Lung (tissue), 12 donors: ENCODE measurements around the gene SLC5A4. TPM values are rescaled to one million over a fixed set of nuclear protein-coding genes. Genes with fewer than 3 reads are reported as not detected.

Experiments
- ATAC-seq: fragments of 200-7000 bp; cut with Tn5 transposase; one replicate; pipeline ENCODE4 v1.9.1; 2020; ENCODE audit warnings: moderate number of reproducible peaks; ENCODE audit not compliant: insufficient read depth, low FRiP score
- DNase-seq, 3 donors: peaks; one replicate each; pipeline ENCODE4 v3.0.0-alpha.2; 2013 to 2017
- H3K27ac ChIP-seq, 2 donors: one replicate each; pipeline ENCODE4 v1.5.1; 2013; ENCODE audit warnings: mild to moderate bottlenecking in 2 of 2, moderate library complexity in 2 of 2, control low read depth in 1 of 2, inconsistent platforms in 1 of 2, low read depth in 1 of 2, low read length in 1 of 2
- H3K27me3 ChIP-seq, 3 donors: one replicate each; pipeline ENCODE4 v1.5.1; 2013; ENCODE audit warnings: low read length in 2 of 3; ENCODE audit not compliant: control insufficient read depth in 3 of 3, insufficient read depth in 3 of 3
- H3K36me3 ChIP-seq, 4 donors: one replicate each; pipeline ENCODE4 v1.5.1; 2013; ENCODE audit warnings: low read length in 4 of 4, mild to moderate bottlenecking in 1 of 4, moderate library complexity in 1 of 4; ENCODE audit not compliant: control insufficient read depth in 4 of 4, insufficient read depth in 4 of 4
- H3K4me1 ChIP-seq, 5 donors: one replicate each; pipeline ENCODE4 v1.5.1; 2013; ENCODE audit warnings: low read length in 5 of 5, mild to moderate bottlenecking in 2 of 5, moderate library complexity in 1 of 5; ENCODE audit not compliant: control insufficient read depth in 5 of 5, insufficient read depth in 5 of 5
- H3K4me3 ChIP-seq: one replicate; pipeline ENCODE4 v1.5.1; 2013; ENCODE audit warnings: mild to moderate bottlenecking, control low read depth, moderate library complexity
- H3K9ac ChIP-seq, 2 donors: one replicate each; pipeline ENCODE4 v1.5.1; 2013; ENCODE audit warnings: low read length in 2 of 2, control low read depth in 1 of 2; ENCODE audit not compliant: insufficient read depth in 1 of 2
- H3K9me3 ChIP-seq, 4 donors: one replicate each; pipeline ENCODE4 v1.5.1; 2013; ENCODE audit warnings: low read length in 3 of 4, mild to moderate bottlenecking in 1 of 4, moderate library complexity in 1 of 4; ENCODE audit not compliant: control insufficient read depth in 4 of 4, insufficient read depth in 3 of 4
- WGBS, 2 donors: extraction: QIAGEN DNeasy Blood & Tissue Kit; methylation state at CpG; one replicate each; pipeline ENCODE4 v1.1.7; 2013; 5-methylcytosine and 5-hydroxymethylcytosine counted together
- polyA plus RNA-seq, 2 donors: library from polyadenylated mRNA; stranded (reverse); fragments of 200-250 nt; gene quantifications; one replicate each; pipeline ENCODE4 v1.2.1, GENCODE V29; 2013
- total RNA-seq, 2 donors: library from RNA; depleted of rRNA in 1 of 2; stranded (reverse); fragments of >200 nt in 1 of 2; gene quantifications; one replicate each; pipeline ENCODE4 v1.2.1, GENCODE V29; 2014 to 2021
- TF ChIP-seq, protein P1 (sequence below): IDR thresholded peaks from 2 replicates; pipeline ENCODE4 v1.5.1; 2012; ENCODE audit warnings: mild to moderate bottlenecking; ENCODE audit errors: control extremely low read depth, extremely low read depth
- donor health status: control.
- donor health status: control.
- donor health status: Bipolar disorder and iron deficiency.
- donor health status: healthy.
- donor health status: DM: yes; HTN: yes; CAD: no.

The SLC5A4 gene
- total and polyA plus RNA-seq, 4 donors, result 0.30 to 1.9 (median 0.95) TPM

DNA sequence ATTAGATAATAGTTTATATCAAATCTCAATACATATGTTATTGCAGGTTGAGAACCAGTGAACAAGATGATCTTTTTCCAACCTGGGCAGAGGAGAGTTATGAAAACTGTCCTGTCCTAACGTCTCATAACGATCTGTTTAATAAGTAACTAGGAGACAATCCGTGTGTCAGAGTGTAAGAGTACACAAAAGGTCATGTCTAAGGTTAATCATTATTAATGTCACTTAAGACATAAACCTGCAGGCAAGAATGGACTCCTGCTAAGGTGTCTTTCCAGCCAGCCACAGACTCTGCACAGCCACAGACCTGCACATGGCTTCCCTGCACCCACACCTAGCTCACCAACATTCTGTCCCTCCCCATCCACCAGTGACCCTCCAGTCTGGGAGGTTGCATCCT lies 10.1 kb downstream of the SLC5A4 start:
- DNase-seq (no peak), ATAC-seq (no peak)
- Histone ChIP-seq H3K36me3 (no peaks in the 10 kb centered on the region), H3K9ac (no peak overlapping the region), H3K4me1 (peaks cover 0 to 3% (median 0%) of the 10 kb centered on the region in 5 donors), H3K9me3 (no peaks in the 10 kb centered on the region), H3K27ac (no peak overlapping the region), H3K27me3 (no peaks in the 10 kb centered on the region), H3K4me3 (no peak overlapping the region)
- TF ChIP-seq, protein P1, sequence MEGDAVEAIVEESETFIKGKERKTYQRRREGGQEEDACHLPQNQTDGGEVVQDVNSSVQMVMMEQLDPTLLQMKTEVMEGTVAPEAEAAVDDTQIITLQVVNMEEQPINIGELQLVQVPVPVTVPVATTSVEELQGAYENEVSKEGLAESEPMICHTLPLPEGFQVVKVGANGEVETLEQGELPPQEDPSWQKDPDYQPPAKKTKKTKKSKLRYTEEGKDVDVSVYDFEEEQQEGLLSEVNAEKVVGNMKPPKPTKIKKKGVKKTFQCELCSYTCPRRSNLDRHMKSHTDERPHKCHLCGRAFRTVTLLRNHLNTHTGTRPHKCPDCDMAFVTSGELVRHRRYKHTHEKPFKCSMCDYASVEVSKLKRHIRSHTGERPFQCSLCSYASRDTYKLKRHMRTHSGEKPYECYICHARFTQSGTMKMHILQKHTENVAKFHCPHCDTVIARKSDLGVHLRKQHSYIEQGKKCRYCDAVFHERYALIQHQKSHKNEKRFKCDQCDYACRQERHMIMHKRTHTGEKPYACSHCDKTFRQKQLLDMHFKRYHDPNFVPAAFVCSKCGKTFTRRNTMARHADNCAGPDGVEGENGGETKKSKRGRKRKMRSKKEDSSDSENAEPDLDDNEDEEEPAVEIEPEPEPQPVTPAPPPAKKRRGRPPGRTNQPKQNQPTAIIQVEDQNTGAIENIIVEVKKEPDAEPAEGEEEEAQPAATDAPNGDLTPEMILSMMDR, result no peak
- 63 to 75% methylated on average over 3 of the region's 3 CpGs for WGBS, 2 donors

DNA sequence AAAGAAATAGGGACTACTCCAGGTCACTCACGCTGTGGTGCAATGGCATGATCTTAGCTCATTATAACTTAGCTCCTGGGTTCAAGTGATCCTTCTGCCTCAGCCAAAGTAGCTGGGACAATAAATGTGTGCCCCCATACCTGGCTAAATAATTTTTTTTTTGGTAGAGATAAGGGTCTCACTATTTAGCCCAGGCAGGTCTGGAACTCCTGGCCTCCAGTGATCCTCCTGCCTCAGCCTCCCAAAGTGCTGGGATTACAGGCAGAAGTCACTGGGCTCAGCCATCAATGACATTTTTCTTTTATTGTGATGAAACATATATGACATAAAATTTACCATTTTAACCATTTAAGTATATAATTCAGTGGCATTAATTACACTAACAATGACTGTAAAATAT lies 10.6 kb downstream of the SLC5A4 start:
- Histone ChIP-seq H3K27ac (no peak overlapping the region), H3K27me3 (no peaks in the 10 kb centered on the region), H3K36me3 (no peaks in the 10 kb centered on the region), H3K9me3 (no peaks in the 10 kb centered on the region), H3K9ac (no peak overlapping the region), H3K4me1 (peaks cover 0 to 3% (median 0%) of the 10 kb centered on the region in 5 donors), H3K4me3 (no peak overlapping the region)
- ATAC-seq (no peak), DNase-seq (no peak)
- WGBS, 2 donors, result 97% methylated on average over 1 of the region's 1 CpG
- TF ChIP-seq, protein P1, result no peak

DNA sequence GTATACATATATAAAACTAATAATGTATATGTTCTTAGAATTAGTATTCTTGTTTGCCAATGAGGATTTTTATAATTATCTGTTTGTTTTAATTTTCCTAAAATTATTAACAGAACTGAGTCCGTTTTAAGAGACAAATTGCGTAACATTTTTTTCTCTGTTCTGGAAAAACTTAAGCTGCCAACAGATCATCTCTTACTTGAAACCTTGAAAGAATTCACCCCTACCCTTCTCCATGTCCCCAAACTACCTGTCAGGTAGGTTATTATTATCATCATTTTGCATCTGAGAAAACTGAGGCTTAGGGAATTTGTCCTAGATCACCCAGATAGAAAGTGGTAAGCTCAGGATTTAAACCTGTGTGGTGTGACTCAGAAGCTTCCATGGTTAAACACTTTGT lies 14.7 kb downstream of the SLC5A4 start:
- ATAC-seq (no peak), DNase-seq (no peak)
- WGBS, 2 donors, result 63% methylated on average over 2 of the region's 2 CpGs
- Histone ChIP-seq H3K36me3 (no peaks in the 10 kb centered on the region), H3K9ac (no peak overlapping the region), H3K4me3 (no peak overlapping the region), H3K4me1 (no peaks in the 10 kb centered on the region), H3K27me3 (peaks cover 0 to 4% (median 0%) of the 10 kb centered on the region in 3 donors), H3K27ac (no peak overlapping the region), H3K9me3 (no peaks in the 10 kb centered on the region)
- TF ChIP-seq, protein P1, result no peak

DNA sequence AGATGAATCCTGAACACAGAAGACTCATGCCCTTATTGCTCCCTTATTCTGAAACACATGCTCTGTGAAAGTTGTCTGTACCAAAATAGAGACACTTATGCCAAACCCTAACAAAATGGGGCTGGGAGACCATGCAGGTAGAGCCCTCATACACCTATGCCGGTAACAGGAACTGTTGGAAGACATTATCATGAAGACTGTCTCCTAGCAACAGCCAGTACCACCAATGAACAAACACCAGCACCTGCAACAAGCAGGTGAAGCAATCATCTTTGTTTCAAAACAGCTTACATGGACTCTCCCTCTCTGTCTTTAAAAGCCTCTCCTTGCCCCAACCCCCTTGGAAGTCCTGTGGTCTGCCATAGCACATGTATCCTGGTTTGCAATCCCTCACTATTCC lies 17.2 kb downstream of the SLC5A4 start:
- TF ChIP-seq, protein P1, result no peak
- ATAC-seq (no peak), DNase-seq (no peak)
- H3K27me3 ChIP-seq, result peaks cover 0 to 4% (median 2%) of the 10 kb centered on the region in 3 donors
- WGBS, 2 donors, result 74 to 80% methylated on average over 1 of the region's 1 CpG
- no peaks in the 10 kb centered on the region for H3K36me3 ChIP-seq
- no peak overlapping the region for H3K4me3 ChIP-seq
- H3K4me1 ChIP-seq, result no peaks in the 10 kb centered on the region
- no peaks in the 10 kb centered on the region for H3K9me3 ChIP-seq
- no peak overlapping the region for H3K9ac ChIP-seq
- no peak overlapping the region for H3K27ac ChIP-seq
